HG02571 (cell line): ENCODE measurements around the gene S100B.

Experiments used
- ATAC-seq: cut with Tn5 transposase; IDR thresholded peaks from one replicate; pipeline ENCODE4 v1.9.1; 2021; ENCODE audit warnings: mild to moderate bottlenecking, moderate library complexity; ENCODE audit not compliant: unreplicated experiment

The S100B gene

GRCh38 chr21:46562472-46562871 lies 42.4 kb downstream of the S100B start:
- no peak for ATAC-seq

GRCh38 chr21:46561445-46562090 lies 43.3 kb downstream of the S100B start:
- no peak for ATAC-seq

GRCh38 chr21:46560568-46561444 lies 44.1 kb downstream of the S100B start:
- ATAC-seq: no peak

GRCh38 chr21:46559291-46559983 lies 45.4 kb downstream of the S100B start:
- ATAC-seq: no peak

GRCh38 chr21:46557919-46558392 lies 46.9 kb downstream of the S100B start:
- ATAC-seq: no peak

- no peak for ATAC-seq
Measured at GRCh38 chr21:46557469-46557868, 47.4 kb downstream of the S100B start.

GRCh38 chr21:46556802-46557201 lies 48.1 kb downstream of the S100B start:
- no peak for ATAC-seq

- no peak for ATAC-seq
Measured at GRCh38 chr21:46555678-46556077, 49.2 kb downstream of the S100B start.

- ATAC-seq: no peak
Measured at GRCh38 chr21:46555225-46555617, 49.7 kb downstream of the S100B start.

GRCh38 chr21:46554431-46555224 lies 50.3 kb downstream of the S100B start:
- ATAC-seq: no peak

- no peak for ATAC-seq
Measured at GRCh38 chr21:46553993-46554392, 50.9 kb downstream of the S100B start.

- ATAC-seq: no peak
Measured at GRCh38 chr21:46552865-46553379, 52.0 kb downstream of the S100B start.

- ATAC-seq: no peak
Measured at GRCh38 chr21:46552274-46552673, 52.6 kb downstream of the S100B start.

- no peak for ATAC-seq
Measured at GRCh38 chr21:46551636-46552241, 53.1 kb downstream of the S100B start.

GRCh38 chr21:46550116-46550941 lies 54.6 kb downstream of the S100B start:
- no peak for ATAC-seq

GRCh38 chr21:46549650-46550049 lies 55.2 kb downstream of the S100B start:
- ATAC-seq: no peak
